ENCODE measurements around the gene PCDH9. TPM values are rescaled to one million over a fixed set of nuclear protein-coding genes. Genes with fewer than 3 reads are reported as not detected.
A peak's percentile ranks its signal among the peaks of the same experiment; 100 is the strongest.

PCDH9 gene
- polyA plus RNA-seq, 1 of the 3 experiments (the other 2 are of a cell fraction): 1.3 TPM

- TF ChIP-seq, protein P1, sequence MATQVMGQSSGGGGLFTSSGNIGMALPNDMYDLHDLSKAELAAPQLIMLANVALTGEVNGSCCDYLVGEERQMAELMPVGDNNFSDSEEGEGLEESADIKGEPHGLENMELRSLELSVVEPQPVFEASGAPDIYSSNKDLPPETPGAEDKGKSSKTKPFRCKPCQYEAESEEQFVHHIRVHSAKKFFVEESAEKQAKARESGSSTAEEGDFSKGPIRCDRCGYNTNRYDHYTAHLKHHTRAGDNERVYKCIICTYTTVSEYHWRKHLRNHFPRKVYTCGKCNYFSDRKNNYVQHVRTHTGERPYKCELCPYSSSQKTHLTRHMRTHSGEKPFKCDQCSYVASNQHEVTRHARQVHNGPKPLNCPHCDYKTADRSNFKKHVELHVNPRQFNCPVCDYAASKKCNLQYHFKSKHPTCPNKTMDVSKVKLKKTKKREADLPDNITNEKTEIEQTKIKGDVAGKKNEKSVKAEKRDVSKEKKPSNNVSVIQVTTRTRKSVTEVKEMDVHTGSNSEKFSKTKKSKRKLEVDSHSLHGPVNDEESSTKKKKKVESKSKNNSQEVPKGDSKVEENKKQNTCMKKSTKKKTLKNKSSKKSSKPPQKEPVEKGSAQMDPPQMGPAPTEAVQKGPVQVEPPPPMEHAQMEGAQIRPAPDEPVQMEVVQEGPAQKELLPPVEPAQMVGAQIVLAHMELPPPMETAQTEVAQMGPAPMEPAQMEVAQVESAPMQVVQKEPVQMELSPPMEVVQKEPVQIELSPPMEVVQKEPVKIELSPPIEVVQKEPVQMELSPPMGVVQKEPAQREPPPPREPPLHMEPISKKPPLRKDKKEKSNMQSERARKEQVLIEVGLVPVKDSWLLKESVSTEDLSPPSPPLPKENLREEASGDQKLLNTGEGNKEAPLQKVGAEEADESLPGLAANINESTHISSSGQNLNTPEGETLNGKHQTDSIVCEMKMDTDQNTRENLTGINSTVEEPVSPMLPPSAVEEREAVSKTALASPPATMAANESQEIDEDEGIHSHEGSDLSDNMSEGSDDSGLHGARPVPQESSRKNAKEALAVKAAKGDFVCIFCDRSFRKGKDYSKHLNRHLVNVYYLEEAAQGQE (IDR thresholded peaks at IDR 0.05; ENCODE audit: low read depth, low read length): no peak
- no peak for TF ChIP-seq GABPA (IDR thresholded peaks at IDR 0.05; ENCODE audit: low read depth)
- no peak for TF ChIP-seq MEF2A (IDR thresholded peaks at IDR 0.05; ENCODE audit: borderline replicate concordance, low read depth)
- TF ChIP-seq USF1 (IDR thresholded peaks at IDR 0.05; ENCODE audit: borderline replicate concordance, low read depth): no peak
- TF ChIP-seq, protein P2, sequence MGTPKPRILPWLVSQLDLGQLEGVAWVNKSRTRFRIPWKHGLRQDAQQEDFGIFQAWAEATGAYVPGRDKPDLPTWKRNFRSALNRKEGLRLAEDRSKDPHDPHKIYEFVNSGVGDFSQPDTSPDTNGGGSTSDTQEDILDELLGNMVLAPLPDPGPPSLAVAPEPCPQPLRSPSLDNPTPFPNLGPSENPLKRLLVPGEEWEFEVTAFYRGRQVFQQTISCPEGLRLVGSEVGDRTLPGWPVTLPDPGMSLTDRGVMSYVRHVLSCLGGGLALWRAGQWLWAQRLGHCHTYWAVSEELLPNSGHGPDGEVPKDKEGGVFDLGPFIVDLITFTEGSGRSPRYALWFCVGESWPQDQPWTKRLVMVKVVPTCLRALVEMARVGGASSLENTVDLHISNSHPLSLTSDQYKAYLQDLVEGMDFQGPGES (IDR thresholded peaks at IDR 0.05; ENCODE audit: low read depth, low read length): no peak
- TF ChIP-seq FOXJ3 (CRISPR knock-in tag; IDR thresholded peaks at IDR 0.05): no peak
- peak in 1 of 2 experiments; percentile 37; a peak in 1 of 4 replicates for TF ChIP-seq EP300 (IDR thresholded peaks at IDR 0.05; ENCODE audit: borderline replicate concordance in 1 of 2, low read depth in 1 of 2, low read length in 1 of 2)
- TF ChIP-seq CTCF (IDR thresholded peaks at IDR 0.05): no peak
- TF ChIP-seq YY1 (IDR thresholded peaks at IDR 0.05; ENCODE audit: low read depth): no peak
- TF ChIP-seq RXRA (IDR thresholded peaks at IDR 0.05; ENCODE audit: borderline replicate concordance, low read depth): peak; percentile 26; the same call in 1 of the 2 replicates
- no peak for TF ChIP-seq FOXM1 (IDR thresholded peaks at IDR 0.05; ENCODE audit: low read depth)
- TF ChIP-seq EZH2phosphoT487 (IDR thresholded peaks at IDR 0.05; ENCODE audit: borderline replicate concordance, low read depth): no peak
- no peak for TF ChIP-seq RCOR1 (IDR thresholded peaks at IDR 0.05; ENCODE audit: low read length)
- TF ChIP-seq SMC3 (IDR thresholded peaks at IDR 0.05; ENCODE audit: low read depth, low read length): no peak
These were observed 824.0 kb downstream of the PCDH9 start (continued) for GRCh38 chr13:66405908-66406802.

Data from SK-N-SH (cell line).